Stimulated activated CD4-positive, alpha-beta T cell treated with anti-CD3 and anti-CD28 coated beads, Interleukin-4, amount 100 ng/mL, for 4 hours (primary cell): ENCODE data around the gene TMEM129.
"Not testable (repeated sequence)": the region's sequence is repeated elsewhere in the genome, so short reads cannot be mapped to it uniquely, and the experiment has no call there.

Experiments
- DNase-seq, 2 experiments: peaks; one replicate each; pipeline ENCODE4 v3.0.0-alpha.2; 2020

Gene TMEM129

DNA sequence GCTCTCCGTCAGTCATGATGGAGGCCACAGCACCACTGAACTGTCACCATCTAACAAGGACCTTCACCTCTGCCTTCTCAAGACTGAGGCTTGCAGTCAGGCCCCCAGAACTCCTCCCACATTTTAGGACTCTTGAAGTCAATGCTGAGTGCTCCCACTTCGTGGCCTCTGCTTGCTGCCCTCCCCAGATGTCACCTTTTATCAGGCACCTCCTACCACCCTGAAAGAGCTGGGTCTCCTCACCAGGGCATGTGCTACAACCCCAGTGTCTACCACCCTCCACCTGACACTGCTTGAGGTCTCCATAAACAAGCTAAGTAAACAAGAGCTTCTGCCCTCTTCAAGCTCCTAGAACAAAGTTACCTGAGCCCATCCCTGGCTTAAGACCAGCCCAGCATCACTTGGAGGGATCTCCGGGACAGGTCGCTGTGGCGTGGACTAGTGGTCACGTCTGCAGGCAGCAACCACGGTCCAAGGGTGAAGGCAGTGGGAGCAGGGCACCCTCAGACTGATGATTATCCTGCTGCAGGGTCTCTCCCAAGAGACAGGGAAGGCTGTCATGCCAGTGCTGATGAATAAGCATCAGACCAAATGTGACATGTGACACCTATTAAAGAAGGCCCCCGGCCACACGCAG lies 29.3 kb downstream of the TMEM129 start:
- DNase-seq = no peak

DNA sequence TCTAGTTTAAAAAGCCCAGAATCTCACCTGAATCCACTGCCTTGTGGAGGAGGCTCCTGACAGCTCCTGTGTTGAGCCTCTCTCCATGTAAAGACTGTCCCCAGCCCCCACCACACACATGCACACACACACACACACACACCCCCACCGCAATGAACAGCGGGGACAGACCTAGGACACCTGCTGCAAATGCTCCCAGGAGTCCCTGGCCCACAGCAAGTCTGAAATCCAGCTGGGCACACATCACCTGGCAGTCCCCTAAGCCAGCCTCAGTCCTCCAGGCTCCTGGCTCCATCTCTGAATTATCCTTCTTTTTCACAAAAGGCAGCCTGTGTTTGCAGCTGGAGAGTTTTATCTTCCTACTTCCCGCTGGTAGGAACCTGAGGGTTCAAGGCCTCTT lies 30.4 kb downstream of the TMEM129 start:
- no peak for DNase-seq

DNA sequence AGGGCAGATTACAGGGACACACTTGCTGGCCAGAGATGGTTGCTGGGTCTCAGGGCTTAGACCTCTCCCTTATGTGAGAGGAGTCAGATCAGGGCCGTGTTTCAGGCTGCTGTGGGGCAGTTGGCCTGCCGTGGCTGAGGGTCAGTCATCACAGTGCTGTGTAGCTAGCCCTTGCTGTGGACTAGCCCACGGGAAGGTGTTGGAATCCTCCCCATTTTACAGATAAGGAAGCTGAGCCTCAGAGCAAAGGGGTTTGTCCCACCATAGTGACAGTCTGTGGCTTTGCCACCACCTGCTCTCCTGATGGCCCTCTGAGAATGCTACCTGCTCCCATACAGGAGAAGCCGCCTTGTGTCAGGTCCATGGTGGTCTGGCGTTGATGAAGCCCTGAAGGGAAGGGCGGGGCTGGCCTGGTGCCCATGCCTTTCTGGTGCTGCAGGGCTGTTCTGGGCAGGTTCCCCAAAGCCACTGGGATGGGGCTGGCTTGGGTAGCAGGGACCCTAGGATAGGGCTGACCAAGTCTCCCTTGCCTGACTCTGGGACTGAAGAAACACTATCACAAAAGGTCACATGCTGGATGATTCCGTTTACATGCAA lies 34.6 kb downstream of the TMEM129 start:
- no peak for DNase-seq

DNA sequence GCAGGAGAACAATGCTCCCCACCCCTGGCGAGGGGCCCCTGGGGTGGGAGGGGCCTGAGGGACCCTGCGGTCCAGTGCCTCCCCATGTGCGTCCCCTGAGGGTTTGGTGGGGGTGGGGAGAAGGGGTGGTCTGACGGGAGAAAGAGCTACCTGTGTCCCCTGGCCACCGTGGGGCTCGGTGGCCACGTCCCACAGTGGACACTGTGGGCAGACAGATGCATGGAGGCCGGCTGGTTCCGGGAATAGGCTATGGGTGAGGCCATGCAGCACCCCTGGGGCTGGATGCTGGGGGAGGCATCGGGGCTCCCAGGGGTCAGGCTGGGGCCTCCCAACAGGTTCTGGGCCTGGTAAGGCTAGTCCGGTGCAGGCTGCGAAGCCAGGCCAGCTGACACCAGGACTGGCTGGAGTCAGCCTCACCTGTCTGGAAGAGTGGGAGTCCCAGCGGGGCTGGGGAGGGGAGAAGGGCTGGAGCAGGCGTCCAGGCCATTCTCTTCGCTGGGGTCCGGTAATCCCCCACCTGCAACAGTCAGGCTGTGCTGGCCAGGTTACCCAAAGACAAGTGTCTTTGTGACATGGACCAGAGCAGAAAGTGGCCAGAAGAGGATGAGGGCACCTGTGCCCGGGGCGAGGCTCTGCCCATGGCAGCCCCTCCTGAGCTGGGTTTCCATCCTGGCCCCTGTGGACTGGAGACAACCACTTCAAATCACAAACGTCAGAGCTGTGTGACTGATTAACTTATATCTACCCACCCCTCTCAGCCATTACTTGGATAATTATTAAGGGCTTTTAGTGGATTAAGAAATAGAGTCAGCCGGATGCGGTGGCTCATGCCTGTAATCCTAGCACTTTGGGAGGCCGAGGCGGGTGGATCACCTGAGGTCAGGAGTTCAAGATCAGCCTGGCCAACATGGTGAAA lies 35.6 kb downstream of the TMEM129 start:
- no peak for DNase-seq

DNA sequence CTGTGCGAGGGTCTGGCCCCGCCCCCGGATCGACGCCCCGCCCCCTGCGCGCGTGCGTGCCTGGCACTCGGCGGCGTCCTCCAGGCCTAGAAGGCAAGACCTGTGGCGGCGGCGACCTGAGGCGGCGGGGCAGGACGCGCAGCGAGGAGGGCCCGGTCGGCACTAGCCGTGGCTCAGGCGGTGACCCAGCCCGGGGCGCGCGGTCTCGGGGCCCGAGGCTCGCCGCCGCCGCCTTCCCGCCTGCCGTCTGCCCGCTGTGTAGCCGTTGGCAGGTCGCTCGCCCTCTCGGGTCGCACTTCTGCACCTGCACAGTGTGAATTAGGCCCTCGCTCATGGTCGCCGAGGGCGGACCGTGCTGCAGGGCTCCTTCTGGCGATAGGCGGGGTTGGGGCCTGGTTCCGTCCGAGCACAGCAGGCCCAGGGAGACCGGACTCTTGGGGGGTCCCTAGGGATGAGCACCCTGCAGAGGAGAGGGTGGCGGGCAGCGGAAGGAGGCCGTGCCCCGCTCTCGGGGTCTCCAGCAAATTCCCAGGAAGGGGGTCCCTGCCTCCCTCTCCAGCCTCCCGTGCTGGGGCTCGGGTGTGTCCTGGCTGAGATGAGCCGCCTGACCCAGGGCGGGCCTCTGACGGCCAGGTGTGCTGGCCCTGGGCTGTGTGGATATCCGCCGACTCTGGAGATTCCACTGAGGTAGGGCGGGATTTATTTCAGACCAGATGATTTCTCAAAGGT lies 36.5 kb downstream of the TMEM129 start:
- peak; percentile 4 to 98 for DNase-seq

DNA sequence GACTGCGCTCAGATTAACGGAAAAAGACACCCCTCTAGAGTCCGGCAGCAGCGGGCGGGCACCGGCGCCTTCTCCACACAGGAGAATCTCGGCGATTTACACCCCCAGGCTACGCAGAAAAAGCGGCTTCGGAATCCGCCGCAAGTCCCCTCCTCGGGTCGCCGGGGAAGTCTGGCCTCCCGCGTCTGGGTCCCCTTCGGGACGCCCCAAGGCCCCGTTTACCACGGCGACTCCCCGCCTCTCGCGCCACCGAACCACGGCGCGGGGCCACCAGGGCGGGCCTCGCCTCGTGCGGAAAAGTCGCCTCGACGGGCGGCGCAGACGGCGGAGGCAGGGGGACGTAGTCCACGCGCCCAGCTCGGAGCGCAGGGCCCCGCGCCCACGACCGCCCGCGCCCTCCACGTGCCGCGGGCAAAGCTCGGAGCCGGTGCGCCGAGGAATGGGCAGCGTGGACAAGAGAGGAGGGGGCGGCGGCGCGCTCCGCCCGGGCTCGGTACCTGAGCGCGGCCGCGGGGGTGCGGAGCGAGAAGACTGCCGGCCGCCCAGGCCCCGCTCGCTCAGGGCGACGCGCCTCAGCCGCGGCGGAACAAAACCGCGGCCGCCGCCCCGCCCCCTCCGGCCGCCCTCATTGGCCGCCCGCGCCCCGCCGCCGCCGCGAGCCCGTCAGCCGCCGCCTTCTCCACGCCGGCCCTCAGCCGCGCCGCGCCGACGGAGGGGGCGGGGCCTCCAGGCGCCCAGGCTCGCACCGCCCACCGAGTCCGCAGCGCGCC lies 37.2 kb downstream of the TMEM129 start, which contains the start of gene FAM53A:
Gene FAM53A (minus strand): TSS at position 578 of the 770 bp plus-strand sequence. CDS start 15,572 bp downstream, outside the sequence.
- peak; percentile 23 to 88 for DNase-seq

DNA sequence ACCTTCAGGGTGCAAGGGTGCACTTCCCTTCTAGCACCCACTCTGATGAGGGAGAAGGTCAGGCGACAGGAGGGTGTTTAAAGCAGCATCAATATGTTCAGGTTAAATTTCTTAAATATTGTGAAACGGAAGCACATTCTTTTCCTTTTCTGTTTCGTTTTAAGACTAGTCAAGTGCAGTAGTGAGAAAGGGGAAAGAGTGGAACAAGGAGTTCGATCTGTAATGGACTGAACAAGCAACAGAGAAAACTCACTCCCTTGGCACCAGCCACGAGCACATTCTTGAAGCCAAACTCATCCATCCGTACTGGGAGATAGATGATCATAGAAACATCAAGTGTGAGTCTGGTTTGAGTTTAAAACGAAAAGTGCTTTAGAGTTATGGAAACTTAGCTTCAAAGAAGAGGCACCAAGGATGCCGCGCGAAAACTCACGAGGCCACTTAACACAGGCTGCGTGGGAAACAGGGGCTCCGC lies 37.8 kb downstream of the TMEM129 start:
- no peak for DNase-seq

DNA sequence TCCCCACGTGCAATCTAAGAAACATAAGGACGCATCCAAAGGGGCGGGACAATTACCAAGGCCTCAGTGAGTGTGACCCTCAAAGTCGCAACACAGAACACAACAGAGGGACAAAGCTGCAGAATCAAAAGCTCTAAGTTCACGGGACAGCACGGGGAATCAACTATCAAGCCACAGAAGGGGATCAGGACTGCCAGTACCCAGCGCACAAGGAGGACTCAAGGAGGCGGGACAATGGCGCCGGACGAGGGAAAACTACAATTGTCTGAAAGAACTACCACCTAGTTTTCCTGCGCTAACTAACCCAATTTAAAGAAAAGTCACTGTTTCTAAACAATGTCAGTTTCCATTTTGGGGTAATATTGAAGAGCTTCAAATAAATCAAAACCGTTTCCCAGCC lies 38.3 kb downstream of the TMEM129 start:
- no peak for DNase-seq

DNA sequence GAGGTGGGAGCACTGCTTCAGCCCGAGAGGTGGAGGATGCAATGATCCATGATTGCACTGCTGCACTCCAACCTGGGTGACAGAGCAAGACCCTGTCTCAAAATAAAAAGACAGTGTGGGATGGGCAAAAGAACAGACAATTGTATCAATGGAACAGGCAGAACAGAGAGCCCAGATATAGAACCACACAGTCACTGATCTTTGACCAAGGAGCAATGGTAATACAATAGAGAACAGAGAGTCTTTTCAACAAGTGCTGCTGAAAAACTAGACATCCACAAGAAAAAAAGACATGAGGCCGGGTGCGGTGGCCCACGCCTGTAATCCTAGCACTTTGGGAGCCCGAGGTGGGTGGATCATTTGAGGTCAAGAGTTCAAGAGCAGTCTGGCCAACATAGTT lies 42.9 kb downstream of the TMEM129 start:
- DNase-seq = no peak

DNA sequence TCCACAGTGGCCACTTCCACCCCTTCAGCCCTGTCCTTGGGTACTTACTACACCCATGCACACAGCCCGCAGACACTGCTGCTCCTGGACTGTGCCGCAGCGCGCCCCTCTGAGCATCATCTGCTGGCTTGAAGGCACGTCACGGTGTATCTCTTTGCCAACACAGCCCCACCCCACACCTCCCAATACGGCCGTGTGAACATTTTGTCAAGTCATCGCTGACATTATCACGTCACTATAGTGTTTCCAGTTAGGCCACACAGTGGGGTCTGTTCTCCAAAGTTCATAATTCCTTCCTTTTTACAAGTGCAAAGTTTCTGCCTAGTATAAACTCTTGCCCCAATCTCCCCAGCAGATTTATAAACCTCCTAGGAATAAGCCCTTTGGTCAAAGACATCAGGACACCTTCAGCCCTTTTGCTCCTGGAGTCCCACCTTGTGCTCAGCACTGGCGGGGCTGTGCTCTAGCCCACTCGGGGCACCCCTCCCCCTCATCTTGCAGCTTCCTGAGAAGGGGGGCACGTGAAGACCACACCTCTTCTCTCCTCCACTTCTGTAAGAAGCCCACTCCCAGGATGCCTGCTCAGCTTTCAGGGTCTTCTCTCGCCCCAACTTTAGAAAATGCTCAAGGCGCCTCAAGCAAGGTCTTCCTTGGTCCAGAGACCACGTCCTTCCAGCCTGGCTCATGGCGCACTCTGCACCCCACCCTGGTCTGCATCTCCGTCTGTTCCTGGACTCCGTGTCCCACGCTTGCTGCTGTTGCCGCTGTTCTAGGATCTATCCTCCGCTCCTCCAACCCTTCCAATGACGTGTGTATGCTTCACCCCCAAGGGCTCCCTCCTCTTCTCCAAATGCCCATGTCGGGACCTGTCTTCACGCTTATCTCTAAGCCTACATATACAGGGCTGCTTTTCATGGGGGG lies 44.3 kb downstream of the TMEM129 start:
- DNase-seq = no peak

DNA sequence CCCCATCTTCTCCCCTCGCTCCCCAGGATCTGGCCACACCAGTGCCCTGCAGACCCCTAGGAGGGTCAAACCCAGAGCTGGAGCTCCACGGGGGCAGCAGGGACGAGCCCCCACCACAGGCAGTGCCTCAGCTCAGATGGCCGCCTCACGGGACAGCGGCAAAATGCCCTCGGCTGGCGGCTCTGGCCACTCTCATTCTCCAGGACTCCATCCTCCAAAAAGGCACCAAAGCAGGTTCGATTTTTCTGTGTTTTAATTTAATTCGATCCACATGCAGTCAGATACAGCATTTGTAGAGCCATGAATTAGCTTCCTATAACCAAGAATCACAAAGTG lies 45.4 kb downstream of the TMEM129 start:
- no peak for DNase-seq

DNA sequence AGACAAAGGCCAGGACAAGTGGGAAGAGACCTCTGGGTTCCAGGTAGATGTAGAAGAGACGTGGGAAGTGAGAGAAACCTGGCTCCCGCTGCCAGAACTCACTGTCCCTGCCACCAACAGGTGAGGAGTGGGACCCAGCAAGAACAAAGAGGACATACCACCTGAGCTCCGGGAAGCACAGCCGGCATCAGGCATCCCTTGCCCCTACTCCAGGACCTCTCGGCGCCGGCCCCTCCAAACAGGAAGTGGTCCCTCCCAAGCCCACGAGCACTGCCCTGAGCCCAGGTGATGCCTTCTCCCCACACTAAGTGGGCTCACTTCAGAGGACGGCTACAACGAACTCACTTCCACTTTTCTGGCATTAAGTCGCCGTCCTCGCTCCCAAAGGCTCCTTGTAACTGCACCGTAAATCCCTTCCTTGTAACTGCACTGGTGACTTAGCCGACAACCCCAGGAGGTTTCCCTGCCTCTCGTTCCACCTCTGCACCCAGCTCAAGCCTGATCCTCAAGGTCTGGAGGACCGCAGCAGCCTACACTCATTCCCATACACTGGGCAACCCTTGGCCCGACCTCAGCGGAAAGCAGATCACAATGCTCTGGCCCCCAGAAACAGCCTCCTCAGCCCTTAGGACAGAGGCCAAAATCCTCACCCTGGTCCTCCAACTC lies 45.9 kb downstream of the TMEM129 start:
- no peak for DNase-seq

DNA sequence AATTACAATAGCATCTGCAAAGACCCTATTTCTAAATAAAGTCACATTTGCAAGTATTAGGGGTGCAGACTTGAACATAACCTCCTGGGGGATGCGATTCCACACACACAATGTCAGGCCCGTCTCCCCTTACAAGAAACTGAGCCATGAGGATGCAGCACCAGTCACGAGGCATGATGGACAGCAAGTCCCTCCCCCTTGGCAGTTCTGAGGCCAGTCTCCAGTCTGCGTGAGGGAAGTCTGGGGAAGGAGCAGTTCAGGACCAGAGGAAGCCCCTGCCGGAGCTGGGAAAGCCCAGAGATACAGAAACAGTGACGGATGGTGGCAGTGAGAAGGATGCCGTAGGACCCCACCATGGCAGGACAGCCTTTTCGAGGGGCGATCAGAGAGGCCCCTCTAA lies 46.4 kb downstream of the TMEM129 start:
- DNase-seq = no peak

DNA sequence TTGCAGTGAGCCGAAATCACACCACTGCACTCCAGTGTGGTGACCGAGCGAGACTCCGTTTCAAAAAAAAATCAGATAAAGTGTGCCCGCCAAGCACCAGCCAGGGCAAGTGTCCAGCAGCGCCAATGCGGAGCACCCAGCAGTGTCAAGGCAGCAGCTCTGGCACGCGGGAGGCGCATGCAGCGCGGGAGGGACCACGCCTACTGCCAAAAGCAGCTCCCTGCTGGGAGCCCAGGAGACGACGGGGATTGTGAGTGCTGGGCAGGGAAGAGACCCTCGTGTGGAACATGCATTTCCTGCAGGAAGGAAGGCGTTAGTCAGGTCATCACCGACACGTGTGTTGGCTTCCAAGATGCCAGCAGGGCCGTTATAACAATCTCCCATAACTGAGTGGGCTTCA lies 47.5 kb downstream of the TMEM129 start:
- no peak for DNase-seq

DNA sequence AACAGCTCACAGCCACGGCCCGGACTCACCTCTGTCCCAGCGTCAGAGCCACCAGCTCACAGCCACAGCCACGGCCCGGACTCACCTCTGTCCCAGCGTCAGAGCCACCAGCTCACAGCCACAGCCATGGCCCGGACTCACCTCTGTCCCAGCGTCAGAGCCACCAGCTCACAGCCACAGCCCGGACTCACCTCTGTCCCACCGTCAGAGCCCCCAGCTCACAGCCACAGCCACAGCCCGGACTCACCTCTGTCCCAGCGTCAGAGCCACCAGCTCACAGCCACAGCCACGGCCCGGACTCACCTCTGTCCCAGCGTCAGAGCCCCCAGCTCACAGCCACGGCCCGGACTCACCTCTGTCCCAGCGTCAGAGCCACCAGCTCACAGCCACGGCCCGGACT lies 50.1 kb downstream of the TMEM129 start:
- DNase-seq = not testable (repeated sequence)

DNA sequence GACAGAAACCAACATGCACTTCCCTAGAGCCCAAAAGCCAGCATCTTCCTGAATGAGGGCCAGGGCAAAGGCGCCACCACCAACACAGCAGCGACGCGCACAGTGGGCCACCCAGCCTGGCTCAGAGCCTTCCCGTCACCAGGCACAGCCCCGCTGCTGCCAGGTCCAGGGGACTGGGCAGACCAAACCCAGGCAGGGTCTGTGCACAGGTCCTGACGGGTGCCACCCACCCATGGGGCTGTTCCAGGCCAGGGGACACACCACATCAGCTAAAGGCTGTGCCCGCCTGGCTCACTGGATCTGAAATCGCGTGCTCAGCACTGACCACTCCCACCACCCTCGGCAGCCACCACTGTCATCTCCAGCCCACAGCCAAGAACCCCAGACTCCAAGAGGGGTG lies 50.8 kb downstream of the TMEM129 start:
- no peak for DNase-seq

DNA sequence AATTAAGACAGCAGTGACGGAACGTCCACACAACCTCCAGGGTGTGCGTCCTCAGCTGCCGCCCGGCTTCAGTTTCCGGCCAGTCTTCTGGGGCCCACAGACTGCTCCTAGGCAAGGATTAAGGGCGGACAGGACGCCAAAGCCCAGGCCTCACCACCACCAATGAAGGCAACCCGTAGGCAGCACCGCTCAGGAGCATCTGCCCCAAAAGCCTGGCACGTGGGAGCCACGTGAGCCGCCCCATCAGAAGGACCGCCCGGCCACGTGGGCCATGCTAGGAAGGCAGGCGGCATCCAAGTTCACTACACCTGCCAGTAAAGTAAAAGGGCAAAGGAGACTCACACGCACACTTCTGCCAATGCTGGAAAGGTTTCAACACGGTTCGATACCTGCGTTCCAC lies 51.3 kb downstream of the TMEM129 start:
- DNase-seq = no peak

DNA sequence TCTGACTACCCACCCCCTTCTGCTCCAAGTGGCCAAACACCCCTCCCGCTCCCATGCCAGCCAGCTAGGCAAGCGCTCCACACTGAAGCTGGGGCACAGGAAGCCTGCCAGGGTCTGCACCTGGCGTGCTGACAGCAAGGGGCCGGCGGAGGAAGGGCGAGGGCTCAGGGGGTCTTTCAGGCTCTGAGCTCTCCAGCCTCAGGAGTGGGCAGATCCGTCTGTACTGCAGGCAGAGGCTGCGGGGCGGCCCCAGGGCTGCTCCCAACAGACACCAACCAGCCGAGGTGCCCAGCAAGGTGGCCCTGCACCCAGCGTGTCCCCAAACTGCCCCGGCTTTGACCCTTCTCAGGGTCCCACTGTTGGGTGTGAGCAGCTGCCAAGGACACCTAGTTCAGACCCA lies 51.9 kb downstream of the TMEM129 start:
- DNase-seq = no peak

DNA sequence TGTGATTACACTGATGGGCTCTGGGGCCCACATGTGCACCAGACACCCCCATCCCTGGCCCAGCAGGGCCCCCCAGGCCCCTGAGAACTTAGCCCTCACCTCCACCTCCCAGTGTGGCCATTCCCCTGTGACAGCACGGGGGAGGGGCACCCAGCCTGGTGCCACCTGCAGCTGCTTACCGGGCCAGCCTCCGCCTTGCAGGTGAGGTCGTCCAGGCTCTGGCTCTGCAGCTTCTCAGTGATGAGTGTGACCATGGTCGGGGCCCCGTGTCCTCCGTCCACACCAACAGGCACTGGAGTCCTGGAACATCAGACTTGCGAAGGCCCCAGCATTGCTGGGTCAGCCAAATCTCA lies 52.7 kb downstream of the TMEM129 start:
- DNase-seq = no peak

DNA sequence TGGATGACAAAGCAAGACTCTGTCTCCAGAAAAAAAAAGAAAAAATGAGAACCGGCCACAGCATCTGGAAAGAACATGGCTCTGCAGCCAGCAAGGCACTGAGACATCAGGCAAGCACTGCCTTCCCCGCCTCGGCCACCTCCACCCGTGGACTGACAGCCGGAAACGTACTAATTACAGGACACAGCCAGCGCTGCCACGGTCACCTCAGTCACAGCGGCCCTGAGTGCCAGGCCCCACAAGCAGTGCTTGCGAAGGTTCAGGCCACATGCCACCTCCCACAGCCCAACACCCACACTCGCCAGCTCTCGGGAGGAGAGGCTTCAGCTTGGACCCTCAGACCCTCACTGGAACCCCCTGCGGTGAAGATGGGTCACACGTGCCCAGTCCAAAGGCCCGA lies 53.9 kb downstream of the TMEM129 start:
- DNase-seq = no peak

DNA sequence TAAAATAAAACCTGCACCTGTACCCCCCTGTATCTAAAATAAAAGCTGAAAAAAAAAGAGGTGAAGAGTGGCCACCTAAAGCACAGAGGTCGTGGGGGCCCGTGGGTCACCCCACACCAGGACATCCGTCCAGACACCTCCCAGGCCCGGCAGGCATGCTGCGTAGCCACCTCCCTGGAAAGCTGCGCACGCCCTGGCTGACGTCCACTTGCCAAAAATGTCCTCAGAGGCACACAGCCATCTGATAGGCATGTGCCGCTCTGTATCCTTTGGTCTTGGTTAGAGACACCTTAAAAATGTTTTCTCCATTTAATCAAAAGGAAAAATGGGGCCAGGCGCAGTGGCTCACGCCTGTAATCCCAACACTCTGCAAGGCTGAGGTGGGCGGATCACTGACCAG lies 54.7 kb downstream of the TMEM129 start:
- DNase-seq = no peak
